ENCODE measurements around the gene PAPPA2. TPM values are rescaled to one million over a fixed set of nuclear protein-coding genes. Genes with fewer than 3 reads are reported as not detected.

The PAPPA2 gene
- total and polyA plus RNA-seq, 2 of the 4 experiments (the other 2 are of a cell fraction), result 0.10 to 0.18 TPM

GRCh38 chr1:176499671-176500070 is 36.7 kb downstream of the PAPPA2 start:
- no peaks in the 10 kb centered on the region for H3K79me1 ChIP-seq (ENCODE audit: low read depth in 1 of 2, low read length in 2 of 2)
- no TSS peak for BruUV-seq (replicated peaks)
- TF ChIP-seq CHD1 (IDR thresholded peaks at IDR 0.05; ENCODE audit: low read depth, low read length) (no peak), FOS (IDR thresholded peaks at IDR 0.05; ENCODE audit: low read depth, low read length) (no peak), NFE2L2 (IDR thresholded peaks at IDR 0.05; ENCODE audit: low read depth, low read length) (no peak), RFX5 (IDR thresholded peaks at IDR 0.05; ENCODE audit: low read depth, low read length) (no peak), CTCF (conservative IDR thresholded peaks at IDR 0.05; ENCODE audit: low read depth, low read length) (no peak), POLR2A (IDR thresholded peaks at IDR 0.05; ENCODE audit: low read depth, low read length) (no peak), RAD21 (IDR thresholded peaks at IDR 0.05; ENCODE audit: low read length) (no peak), RCOR1 (IDR thresholded peaks at IDR 0.05; ENCODE audit: insufficient replicate concordance, low read length) (no peak), MAFK (IDR thresholded peaks at IDR 0.05; ENCODE audit: low read depth, low read length) (no peak), USF2 (IDR thresholded peaks at IDR 0.05; ENCODE audit: low read depth, low read length) (no peak), MXI1 (IDR thresholded peaks at IDR 0.05; ENCODE audit: borderline replicate concordance, low read depth, low read length) (no peak), BHLHE40 (IDR thresholded peaks at IDR 0.05; ENCODE audit: low read depth, low read length) (no peak), CEBPB (IDR thresholded peaks at IDR 0.05; ENCODE audit: low read depth, low read length) (no peak), MAZ (IDR thresholded peaks at IDR 0.05; ENCODE audit: borderline replicate concordance, low read depth, low read length) (no peak), SMC3 (IDR thresholded peaks at IDR 0.05; ENCODE audit: low read depth, low read length) (no peak)
- TF ChIP-seq, protein P1, sequence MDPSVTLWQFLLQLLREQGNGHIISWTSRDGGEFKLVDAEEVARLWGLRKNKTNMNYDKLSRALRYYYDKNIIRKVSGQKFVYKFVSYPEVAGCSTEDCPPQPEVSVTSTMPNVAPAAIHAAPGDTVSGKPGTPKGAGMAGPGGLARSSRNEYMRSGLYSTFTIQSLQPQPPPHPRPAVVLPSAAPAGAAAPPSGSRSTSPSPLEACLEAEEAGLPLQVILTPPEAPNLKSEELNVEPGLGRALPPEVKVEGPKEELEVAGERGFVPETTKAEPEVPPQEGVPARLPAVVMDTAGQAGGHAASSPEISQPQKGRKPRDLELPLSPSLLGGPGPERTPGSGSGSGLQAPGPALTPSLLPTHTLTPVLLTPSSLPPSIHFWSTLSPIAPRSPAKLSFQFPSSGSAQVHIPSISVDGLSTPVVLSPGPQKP (IDR thresholded peaks at IDR 0.05; ENCODE audit: borderline replicate concordance, low read depth, low read length), result no peak
- H3K9me3 ChIP-seq (ENCODE audit: control insufficient read depth, insufficient read depth, low read length), result no peaks in the 10 kb centered on the region
- no peak overlapping the region for H2AK9ac ChIP-seq (replicated peaks; ENCODE audit: low read depth, low read length, poor library complexity)
- H3K18ac ChIP-seq (ENCODE audit: low read depth, low read length), result no peak overlapping the region
- ChIA-PET POLR2A (ENCODE audit: unreplicated experiment) (no interaction called here), CTCF (interaction anchor here (0.5 kb wide), 1 partner anchor 115 kb away, joined by 3 read pairs; no protein-coding TSS in a partner anchor)
- in situ Hi-C loops (cut with MboI; ENCODE audit: low sequenced_read_pairs) (no loop called here), intact Hi-C loops (cut with micrococcal nuclease) (no loop called here), dilution Hi-C loops (cut with HindIII; ENCODE audit: low sequenced_read_pairs, unreplicated experiment) (no loop called here)
- H3K9me1 ChIP-seq (ENCODE audit: insufficient read depth, low read length), result no peaks in the 10 kb centered on the region
- H4K91ac ChIP-seq (ENCODE audit: insufficient read depth, low read depth, low read length), result no peak overlapping the region
- H3K4ac ChIP-seq (ENCODE audit: low read depth, low read length), result no peak overlapping the region
- H2BK20ac ChIP-seq (ENCODE audit: low read depth, low read length), result no peak overlapping the region
- no peak overlapping the region for H3K27ac ChIP-seq (ENCODE audit: insufficient read depth, low read length)
- H3K23ac ChIP-seq (ENCODE audit: low read depth, low read length), result no peak overlapping the region
- no peak overlapping the region for H3K56ac ChIP-seq (ENCODE audit: extremely low read depth, insufficient read depth, low read length)
- no peak overlapping the region for H3K9ac ChIP-seq (ENCODE audit: low read depth, low read length)
- no peak overlapping the region for H4K8ac ChIP-seq (ENCODE audit: low read depth in 2 of 2, low read length in 2 of 2)
- no peaks in the 10 kb centered on the region for H3K27me3 ChIP-seq (ENCODE audit: control insufficient read depth, insufficient read depth, low read length)
- H3K4me3 ChIP-seq (ENCODE audit: insufficient read depth, low read depth, low read length), result no peak overlapping the region
- no peak overlapping the region for H2BK5ac ChIP-seq (ENCODE audit: low read depth, low read length, poor library complexity, severe bottlenecking)
- no CpG with 5 or more reads among the region's 1 CpG for WGBS, 2 experiments (ENCODE audit: extremely low coverage in 2 of 2, insufficient read length in 1 of 2)
- no peaks in the 10 kb centered on the region for H3K4me1 ChIP-seq (ENCODE audit: control insufficient read depth, insufficient read depth, low read length)
- no peak overlapping the region for H4K5ac ChIP-seq (ENCODE audit: low read depth, low read length)
- no peak overlapping the region for H2BK15ac ChIP-seq (ENCODE audit: low read depth, low read length)
- ATAC-seq (ENCODE audit: low read depth) (no peak), DNase-seq (no peak)
- no peaks in the 10 kb centered on the region for H3K36me3 ChIP-seq (ENCODE audit: control insufficient read depth, insufficient read depth, low read length)
- no peaks in the 10 kb centered on the region for H4K20me1 ChIP-seq (ENCODE audit: insufficient read depth, low read length)
- H2BK120ac ChIP-seq (ENCODE audit: low read depth, low read length), result no peak overlapping the region
- H2AFZ ChIP-seq (replicated peaks; ENCODE audit: low read length, poor library complexity), result no peak overlapping the region
- no peak overlapping the region for H3K4me2 ChIP-seq (ENCODE audit: low read depth, low read length)
- H3K14ac ChIP-seq (replicated peaks; ENCODE audit: low read depth, low read length), result no peak overlapping the region
- no peak overlapping the region for H2AK5ac ChIP-seq (ENCODE audit: low read depth, low read length)
